ENCODE data around the gene RALA.
"Not testable (repeated sequence)": the region's sequence is repeated elsewhere in the genome, so short reads cannot be mapped to it uniquely, and the experiment has no call there.

The RALA gene

DNA sequence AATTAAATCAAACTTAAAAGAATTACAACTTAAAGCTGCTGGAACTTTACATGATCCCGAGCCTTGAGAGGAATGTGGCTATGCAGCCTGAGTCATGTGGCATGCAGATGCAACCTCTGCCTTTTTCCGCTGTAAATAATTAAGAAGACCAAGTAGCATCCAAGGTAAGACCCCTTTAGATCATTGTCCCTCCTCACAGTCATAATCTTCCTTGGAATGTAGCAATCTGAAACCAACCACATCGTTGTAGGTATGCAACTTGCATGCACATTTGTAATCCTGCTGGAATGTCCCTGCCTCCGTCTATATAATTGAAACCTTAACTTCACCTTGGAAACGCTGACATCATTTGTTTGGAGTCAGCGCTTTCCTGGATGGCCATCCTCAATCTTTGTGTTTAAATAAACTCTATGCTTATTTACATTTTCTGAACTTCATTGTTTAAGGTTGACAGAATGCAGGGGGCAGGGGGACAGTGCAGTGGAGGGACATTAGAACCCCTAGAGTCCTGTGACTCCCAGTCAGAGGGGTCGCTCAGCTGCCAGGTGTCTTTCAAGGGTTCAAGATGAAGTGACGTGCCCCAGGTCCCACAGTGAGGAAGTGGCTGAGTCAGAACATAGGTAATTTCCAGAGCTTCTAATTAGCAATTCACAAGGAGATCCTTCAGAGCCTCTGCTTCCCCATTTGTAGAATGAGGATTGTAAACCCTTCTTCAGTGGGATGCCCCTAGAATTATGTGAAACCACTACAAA lies 110.7 kb downstream of the RALA start:
- peak; percentile 21 for DNase-seq

DNA sequence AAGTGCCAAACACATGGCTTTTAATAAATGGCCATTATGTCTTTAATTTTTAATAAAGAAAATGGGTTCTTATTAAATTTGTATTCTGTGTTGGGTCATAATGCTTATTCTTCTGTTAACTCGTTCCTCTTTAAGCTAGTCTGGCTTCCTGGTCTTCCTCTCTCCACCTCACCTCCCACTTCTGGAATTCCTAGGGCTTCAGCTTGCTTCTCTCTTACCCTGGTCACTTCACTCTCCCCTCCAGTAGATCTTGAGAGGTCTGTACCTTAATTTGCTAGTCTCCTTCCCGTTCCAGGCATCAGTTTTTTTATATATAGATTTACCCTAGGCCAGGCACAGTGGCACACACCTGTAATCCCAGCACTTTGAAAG lies 111.2 kb downstream of the RALA start:
- no peak for DNase-seq

DNA sequence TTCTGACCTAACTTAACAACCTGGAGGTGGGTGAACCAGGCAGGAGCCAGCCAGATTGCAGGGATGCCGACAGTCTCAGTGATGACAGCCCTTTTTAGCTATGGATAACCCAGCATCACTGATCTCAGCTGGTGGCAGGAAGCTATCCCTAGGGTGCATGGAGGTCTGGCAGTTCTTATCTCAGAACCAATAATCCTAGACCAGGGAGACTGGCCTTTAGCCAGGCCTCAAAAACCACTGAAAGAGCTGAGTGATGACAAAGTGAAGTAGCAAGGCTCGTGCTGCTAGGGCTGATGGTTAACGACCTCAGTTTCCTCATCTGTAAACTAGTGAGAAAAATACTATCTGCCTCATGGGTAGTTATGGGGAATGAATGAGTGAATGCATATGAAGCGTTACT lies 112.5 kb downstream of the RALA start:
- DNase-seq = no peak

DNA sequence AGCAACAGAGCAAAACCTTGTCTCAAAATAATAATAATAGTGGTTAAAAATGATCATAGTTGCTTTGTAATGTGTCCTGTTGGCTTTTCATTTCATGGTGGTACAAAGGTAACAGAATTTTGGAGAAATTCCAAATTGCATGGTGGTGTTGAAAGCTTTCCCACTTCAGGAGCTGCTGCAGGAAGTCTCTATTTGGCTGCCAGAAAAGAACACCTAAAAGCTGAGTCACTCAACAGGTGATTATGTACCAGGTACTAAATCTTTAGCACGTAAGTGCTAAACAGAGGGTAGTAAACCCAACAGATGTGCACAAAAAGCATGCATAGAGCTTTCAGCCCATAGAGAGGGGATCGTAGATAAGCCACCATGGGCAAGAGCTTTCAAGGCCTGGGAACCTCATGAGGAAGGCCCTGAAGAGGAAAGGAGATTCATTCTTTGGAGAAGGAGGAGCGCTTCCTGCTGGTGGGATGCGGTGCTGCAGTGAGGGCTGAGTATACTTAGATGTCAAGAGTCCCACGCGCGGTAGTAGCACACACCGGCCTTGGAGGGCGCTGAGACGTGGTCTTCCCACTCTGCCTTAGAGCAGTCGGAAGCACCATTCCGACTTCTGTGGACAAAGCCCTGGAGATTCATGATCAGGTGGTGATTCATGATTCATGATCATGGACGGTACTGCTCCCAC lies 118.7 kb downstream of the RALA start:
- peak; percentile 43 for DNase-seq

DNA sequence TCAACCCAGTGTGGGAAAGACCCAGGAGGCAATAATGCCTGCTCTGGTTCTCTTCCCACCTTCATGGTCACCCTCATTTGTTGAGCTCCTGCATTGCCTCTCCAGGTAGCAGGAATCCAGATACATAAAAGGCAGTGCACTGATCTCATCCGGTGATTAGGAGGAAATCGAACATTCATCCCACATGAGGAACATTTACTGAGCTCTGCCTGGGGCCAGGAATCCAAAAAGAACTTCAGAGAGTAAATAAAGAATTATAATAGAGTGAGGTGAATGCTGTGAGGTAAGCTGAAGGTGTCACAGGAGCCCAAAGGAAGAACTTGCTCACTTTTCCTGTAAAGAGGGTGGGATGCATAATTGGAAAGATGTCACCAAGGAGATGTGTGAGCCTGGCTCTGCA lies 121.2 kb downstream of the RALA start:
- no peak for DNase-seq

DNA sequence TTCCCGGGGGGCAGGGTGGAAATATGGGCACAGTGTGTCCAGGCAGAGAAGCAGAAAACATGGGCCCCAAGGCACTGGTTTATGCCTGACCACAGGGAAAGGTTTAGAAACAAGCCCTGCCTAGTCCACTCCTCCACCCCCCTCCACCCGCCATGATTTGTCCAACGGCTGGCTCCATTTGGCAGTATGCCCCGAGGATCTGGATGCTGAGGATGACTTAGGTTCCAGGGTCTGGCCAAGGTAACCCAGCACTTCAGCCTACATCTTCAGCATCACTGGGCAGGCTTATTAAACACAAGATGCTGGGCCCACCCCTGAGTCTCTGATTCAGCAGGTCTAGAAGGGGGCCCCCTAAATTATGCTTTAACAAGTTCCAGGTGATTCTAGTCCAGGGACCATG lies 121.9 kb downstream of the RALA start:
- no peak for DNase-seq

DNA sequence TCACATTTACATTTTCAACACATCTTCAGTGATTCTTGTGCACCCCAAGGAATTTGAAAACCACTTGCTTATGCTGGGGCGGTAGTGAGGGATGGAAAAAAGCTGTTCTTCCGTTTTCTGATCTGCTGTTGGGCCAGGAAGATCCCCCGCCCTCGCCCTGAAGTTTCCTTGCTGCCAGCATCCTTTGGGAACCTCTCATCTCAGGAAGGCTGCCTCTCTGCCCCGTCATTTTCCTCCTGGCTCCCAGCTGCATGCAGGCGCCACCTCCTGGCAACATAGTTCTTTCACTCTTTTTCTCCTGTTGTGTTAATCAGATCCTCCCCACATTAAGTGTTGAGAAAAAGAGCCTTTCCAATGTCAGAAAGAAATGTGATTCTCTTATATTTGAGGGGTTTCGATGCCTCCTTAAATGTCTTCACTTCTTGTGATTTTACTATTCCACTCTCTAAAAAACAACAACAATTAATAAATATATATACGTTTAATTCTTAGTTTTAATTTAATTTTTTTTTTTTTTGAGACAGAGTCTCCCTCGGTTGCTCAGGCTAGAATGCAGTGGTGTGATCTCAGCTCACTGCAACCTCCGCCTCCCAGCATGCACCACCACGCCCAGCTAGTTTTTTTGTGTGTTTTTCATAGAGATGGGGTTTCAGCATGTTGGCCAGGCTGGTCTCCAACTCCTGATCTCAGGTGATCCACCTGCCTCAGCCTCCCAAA lies 122.9 kb downstream of the RALA start:
- DNase-seq = peak; percentile 65

DNA sequence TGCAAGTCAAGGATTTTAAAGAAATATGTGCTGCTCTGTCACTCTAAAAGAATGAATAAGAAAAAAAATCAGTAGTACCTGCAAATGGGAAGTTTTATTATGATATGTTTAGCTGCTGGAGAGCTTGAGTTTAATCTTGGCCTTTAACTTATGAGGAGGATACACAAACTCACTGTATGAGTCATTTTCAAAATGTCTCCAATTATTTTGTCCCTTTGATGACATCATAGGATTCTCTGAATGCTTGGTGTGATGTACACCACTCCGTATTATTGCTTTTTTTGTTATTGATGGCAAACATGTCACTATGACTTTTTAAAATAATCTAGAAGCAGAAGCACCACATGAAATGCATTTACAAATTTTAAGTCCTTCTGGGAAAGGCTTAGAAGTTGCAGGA lies 125.8 kb downstream of the RALA start:
- no peak for DNase-seq

DNA sequence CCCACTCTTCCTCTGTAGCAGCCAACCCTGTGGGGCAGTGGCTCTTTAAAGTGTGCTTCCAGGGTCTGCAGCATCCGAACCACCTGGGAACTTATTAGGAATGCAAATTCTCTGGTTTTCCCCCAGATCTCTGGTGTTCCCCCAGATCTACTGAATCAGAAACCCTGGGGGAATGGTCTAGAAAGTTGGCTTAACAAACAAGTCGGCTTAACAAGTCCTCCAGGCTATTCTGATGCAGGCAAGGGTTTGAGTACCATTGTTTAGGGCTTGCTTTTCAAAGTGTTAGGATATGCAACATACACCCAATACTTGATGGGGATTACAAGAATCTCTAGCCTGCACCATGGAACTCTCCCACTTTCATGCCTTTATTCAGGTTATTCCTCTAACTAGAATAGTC lies 126.3 kb downstream of the RALA start:
- no peak for DNase-seq

DNA sequence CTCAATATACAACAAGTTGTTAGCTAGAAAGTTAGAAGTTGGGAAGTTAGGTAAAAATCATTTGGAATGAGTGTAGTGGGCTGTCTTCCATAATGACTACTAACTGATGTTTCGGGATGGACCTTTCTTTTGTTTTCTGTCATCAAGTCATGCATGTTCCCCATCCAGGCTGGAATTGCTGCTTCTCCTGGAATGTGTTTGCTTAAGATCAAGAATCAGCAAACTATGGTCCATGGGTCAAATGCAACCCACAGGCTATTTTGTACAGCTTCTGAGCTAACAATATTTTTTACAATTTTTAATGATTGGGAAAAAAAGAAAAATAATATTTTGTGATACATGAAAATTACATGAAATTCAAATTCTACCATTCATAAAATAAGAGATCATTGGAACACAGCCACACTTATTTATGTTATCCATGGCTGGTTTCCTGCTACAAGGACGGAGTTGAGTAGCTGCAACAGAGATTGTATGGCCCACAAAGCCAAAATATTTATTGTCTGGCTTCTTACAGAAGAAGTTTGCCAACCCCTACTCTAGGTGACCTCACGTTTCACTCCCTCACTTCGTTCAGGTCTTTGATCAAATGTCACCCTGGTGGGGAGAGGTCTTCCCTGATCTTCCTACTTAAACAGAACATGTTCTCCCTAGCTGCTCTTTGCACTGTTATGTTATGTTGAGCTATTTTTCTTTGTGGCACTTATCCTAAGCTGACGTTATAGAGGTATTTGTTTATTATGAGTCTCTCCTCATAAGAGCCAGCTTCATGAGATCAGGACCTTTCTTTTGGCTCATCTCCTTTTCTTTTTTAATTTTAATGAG lies 127.1 kb downstream of the RALA start:
- no peak for DNase-seq

DNA sequence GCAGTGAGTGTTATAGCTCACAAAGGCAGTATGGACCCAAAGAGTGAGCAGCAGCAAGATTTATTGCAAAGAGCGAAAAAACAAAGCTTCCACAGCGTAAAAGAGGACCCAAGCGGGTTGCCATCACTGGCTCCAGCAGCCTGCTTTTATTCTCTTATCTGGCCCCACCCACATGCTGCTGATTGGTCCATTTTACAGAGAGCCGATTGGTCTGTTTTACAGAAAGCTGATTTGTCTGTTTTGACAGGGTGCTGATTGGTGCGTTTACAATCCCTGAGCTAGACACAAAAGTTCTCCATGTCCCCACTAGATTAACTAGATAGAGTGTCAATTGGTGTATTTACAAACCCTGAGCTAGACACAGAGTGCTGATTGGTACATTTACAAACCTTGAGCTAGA lies 129.9 kb downstream of the RALA start:
- DNase-seq = not testable (repeated sequence)

DNA sequence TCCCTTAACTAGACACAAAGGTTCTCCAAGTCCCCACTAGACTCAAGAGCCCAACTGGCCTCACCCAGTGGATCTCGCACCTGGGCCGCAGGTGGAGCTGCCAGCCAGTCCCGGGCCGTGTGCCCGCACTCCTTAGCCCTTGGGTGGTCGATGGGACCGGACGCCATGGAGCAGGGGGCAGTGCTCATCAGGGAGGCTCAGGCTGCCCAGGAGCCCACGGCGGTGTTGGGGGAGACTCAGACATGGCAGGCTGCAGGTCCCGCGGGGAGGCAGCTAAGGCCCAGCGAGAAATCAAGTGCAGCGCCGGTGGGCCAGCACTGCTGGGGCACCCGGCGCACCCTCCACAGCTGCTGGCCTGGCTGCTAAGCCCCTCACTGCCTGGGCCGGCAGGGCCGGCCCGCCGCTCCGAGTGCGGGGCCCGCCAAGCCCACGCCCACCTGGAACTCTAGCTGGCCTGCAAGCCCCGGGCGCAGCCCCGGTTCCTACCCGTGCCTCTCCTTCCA lies 130.5 kb downstream of the RALA start:
- DNase-seq = no peak

DNA sequence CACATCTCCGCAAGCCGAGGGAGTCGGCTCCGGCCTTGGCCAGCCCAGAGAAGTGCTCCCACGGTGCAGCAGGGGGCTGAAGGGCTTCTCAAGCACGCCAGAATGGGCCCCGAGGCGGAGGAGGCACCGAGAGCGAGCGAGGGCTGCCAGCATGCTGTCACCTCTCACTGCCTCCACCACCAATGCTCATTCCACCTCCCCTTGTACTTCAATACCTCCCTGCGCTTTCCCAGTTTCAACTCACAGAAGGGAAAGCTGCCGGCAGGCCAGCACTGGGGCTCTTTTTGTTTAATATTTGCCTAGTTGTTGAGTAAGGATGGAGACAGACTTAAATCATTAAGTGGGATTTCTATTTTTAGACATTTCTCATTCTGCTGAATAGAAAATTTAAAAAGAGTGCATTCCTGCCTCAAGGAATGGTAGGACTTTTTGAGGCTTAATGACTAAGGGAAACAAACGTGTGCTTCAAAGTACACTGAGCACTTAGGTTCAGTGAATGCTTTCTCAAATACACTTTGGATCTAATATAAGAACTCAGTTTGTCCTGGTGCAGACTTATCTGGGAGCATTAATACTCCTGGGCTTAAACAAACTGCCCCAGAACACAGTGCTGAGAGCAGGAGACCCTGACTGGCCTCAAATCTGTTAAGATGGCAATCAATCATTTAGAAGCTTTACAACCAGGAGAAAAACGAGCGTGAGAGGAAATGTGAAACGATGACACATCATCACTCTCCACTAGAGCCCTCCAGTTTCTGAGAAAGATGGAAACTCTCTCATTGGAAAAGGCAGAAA lies 131.2 kb downstream of the RALA start:
- DNase-seq = no peak

DNA sequence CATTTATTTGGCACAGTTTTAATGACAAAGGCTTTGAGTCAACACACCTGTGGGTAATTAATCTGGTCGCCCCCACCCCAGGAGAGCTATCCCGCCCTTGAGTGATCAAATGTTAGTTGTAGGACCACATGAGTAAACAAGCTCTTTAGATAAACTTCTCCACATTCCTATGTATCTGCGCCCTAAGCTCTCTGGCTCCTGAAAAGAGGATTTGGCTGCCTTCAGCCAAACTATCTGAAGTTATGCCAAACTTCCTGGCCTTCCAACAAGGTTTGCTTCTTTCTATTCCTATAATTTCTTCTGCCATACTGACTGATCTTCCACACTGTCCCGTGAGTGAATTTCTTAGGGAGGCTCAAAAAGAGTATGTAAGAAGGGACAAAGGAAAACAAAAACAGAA lies 134.2 kb downstream of the RALA start:
- DNase-seq = no peak

All from activated CD8-positive, alpha-beta memory T cell treated with anti-CD3 and anti-CD28 coated beads, Interleukin-2, amount 50 U/mL, for 4 hours (primary cell).